HAP-1 (cell line): ENCODE results near the gene ST6GAL1.

Source experiments
- DNase-seq, 2 experiments: peaks; one replicate each; pipeline ENCODE4 v3.0.0-alpha.2; 2016 to 2020; ENCODE audit warnings: low spot score in 2 of 2
- H3K27me3 ChIP-seq: fragments of 250-450 bp; sonication (Bioruptor Pico); 2 replicates; pipeline ENCODE4 v1.5.1; 2020; ENCODE audit warnings: low read depth, mild to moderate bottlenecking, moderate library complexity
- H3K36me3 ChIP-seq: fragments of 250-450 bp; sonication (Bioruptor Pico); replicated peaks from 2 replicates; pipeline ENCODE4 v1.5.1; 2020; ENCODE audit warnings: mild to moderate bottlenecking
- H3K4me1 ChIP-seq: fragments of 250-450 bp; sonication (Bioruptor Pico); 2 replicates; pipeline ENCODE4 v1.5.1; 2020; ENCODE audit warnings: mild to moderate bottlenecking
- H3K4me3 ChIP-seq: fragments of 250-450 bp; sonication (Bioruptor Pico); 2 replicates; pipeline ENCODE4 v1.5.1; 2020; ENCODE audit warnings: mild to moderate bottlenecking, moderate library complexity
- H3K9me3 ChIP-seq: fragments of 250-450 bp; sonication (Bioruptor Pico); 2 replicates; pipeline ENCODE4 v1.5.1; 2020; ENCODE audit warnings: mild to moderate bottlenecking, moderate library complexity
- in situ Hi-C: fragments of 300-500 bp; cut with MboI; formaldehyde crosslinking; loops from 3 replicates; pipeline ENCODE4 v1.14.3; 2020; ENCODE audit warnings: low sequenced_read_pairs, inconsistent platforms, mixed read lengths

The ST6GAL1 gene

GRCh38 chr3:187104342-187104741 lies 174.0 kb downstream of the ST6GAL1 start:
- H3K4me1 ChIP-seq, result peaks cover 14% of the 10 kb centered on the region
- H3K4me3 ChIP-seq, result no peak overlapping the region
- in situ Hi-C loops, result no loop called here
- no peaks in the 10 kb centered on the region for H3K36me3 ChIP-seq
- no peaks in the 10 kb centered on the region for H3K9me3 ChIP-seq
- H3K27me3 ChIP-seq, result no peaks in the 10 kb centered on the region
- no peak for DNase-seq

- peak in 1 of 2 experiments; percentile 15 for DNase-seq
- Histone ChIP-seq H3K36me3 (no peaks in the 10 kb centered on the region), H3K27me3 (no peaks in the 10 kb centered on the region), H3K9me3 (no peaks in the 10 kb centered on the region), H3K4me1 (peaks cover 14% of the 10 kb centered on the region), H3K4me3 (no peak overlapping the region)
- in situ Hi-C loops, result no loop called here
These were observed 174.6 kb downstream of the ST6GAL1 start for GRCh38 chr3:187104933-187105332.

- Histone ChIP-seq H3K4me1 (peaks cover 14% of the 10 kb centered on the region), H3K27me3 (no peaks in the 10 kb centered on the region), H3K9me3 (no peaks in the 10 kb centered on the region), H3K4me3 (no peak overlapping the region), H3K36me3 (no peaks in the 10 kb centered on the region)
- DNase-seq, result no peak
- in situ Hi-C loops, result no loop called here
These were observed 175.4 kb downstream of the ST6GAL1 start for GRCh38 chr3:187105700-187106099.

GRCh38 chr3:187107989-187108388 lies 177.7 kb downstream of the ST6GAL1 start:
- no peaks in the 10 kb centered on the region for H3K36me3 ChIP-seq
- peaks cover 14% of the 10 kb centered on the region for H3K4me1 ChIP-seq
- DNase-seq, result no peak
- no peaks in the 10 kb centered on the region for H3K9me3 ChIP-seq
- in situ Hi-C loops, result no loop called here
- H3K27me3 ChIP-seq, result no peaks in the 10 kb centered on the region
- no peak overlapping the region for H3K4me3 ChIP-seq

DNA sequence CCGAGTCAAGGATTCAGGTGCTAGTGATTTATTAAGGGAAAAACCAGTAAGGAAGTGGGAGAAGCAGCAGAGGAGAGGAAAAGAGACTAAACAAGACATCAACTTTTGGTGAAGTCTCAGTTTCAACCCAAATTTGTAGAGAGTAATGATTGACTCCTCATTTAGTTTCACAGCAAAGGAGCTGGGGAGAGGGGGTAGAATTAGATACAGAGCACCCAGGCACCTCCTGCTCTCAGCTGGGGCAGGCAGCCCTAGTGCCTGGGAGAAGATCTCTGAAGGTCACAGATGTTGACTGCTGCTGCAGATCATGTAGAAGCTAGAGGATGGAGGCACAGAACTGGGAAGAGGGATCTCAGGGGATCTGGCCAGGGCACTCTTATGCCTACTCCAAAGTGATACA lies 179.8 kb downstream of the ST6GAL1 start:
- no peak for DNase-seq
- H3K4me1 ChIP-seq, result peaks cover 11% of the 10 kb centered on the region
- H3K36me3 ChIP-seq, result no peaks in the 10 kb centered on the region
- H3K9me3 ChIP-seq, result no peaks in the 10 kb centered on the region
- H3K27me3 ChIP-seq, result no peaks in the 10 kb centered on the region
- H3K4me3 ChIP-seq, result no peak overlapping the region
- in situ Hi-C loops, result no loop called here

GRCh38 chr3:187112934-187113793 lies 182.8 kb downstream of the ST6GAL1 start:
- Histone ChIP-seq H3K9me3 (no peaks in the 10 kb centered on the region), H3K4me3 (no peak overlapping the region), H3K36me3 (no peaks in the 10 kb centered on the region), H3K27me3 (no peaks in the 10 kb centered on the region), H3K4me1 (no peaks in the 10 kb centered on the region)
- DNase-seq, result no peak
- in situ Hi-C loops, result no loop called here

- no peak overlapping the region for H3K4me3 ChIP-seq
- H3K27me3 ChIP-seq, result no peaks in the 10 kb centered on the region
- H3K4me1 ChIP-seq, result no peaks in the 10 kb centered on the region
- no peak for DNase-seq
- H3K9me3 ChIP-seq, result no peaks in the 10 kb centered on the region
- in situ Hi-C loops, result no loop called here
- H3K36me3 ChIP-seq, result no peaks in the 10 kb centered on the region
These were observed 184.2 kb downstream of the ST6GAL1 start for GRCh38 chr3:187114511-187114910.

DNA sequence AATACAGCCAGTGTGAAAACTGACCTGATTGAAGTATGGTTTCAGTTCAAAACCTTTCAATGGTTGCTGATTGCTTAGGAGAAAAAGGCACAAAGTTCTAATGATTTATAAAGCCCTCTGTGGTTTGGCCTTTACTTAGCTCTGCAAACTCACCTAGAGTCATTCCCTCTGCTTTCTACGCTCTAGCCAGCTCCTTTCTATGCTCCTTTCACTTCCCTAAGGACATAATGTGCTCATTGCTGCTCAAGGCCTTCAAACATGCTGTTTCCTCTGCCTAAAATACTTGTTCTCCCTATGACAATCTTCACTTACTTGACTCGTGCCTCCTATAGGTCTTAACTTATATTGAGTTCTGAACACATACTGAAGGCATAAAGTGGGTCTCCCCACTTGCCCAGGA lies 190.0 kb downstream of the ST6GAL1 start:
- Histone ChIP-seq H3K36me3 (peaks cover 5% of the 10 kb centered on the region; the same call in 1 of the 2 replicates), H3K9me3 (no peaks in the 10 kb centered on the region), H3K27me3 (no peaks in the 10 kb centered on the region), H3K4me3 (no peak overlapping the region), H3K4me1 (no peaks in the 10 kb centered on the region)
- DNase-seq, result no peak
- in situ Hi-C loops, result no loop called here

DNA sequence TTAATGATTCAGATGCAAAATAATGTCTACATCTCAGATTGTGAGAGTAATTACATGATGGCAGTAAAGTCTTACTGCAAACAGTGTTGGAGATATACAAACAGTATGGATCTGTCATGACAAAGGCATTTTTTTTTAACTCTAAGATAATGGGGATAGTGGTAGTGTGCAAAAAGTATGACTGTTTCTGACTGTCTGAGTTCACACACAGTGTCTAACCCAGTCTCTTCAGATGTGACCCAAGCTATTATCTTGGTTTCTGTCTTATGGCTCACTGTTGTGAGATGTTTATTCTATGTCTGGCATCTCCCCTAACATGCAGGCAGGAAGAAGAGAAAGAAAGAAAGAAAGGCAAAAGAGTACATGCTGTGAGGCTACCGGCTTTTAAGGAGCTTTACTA lies 191.9 kb downstream of the ST6GAL1 start:
- Histone ChIP-seq H3K27me3 (no peaks in the 10 kb centered on the region), H3K4me1 (no peaks in the 10 kb centered on the region), H3K36me3 (peaks cover 5% of the 10 kb centered on the region; the same call in 1 of the 2 replicates), H3K9me3 (no peaks in the 10 kb centered on the region), H3K4me3 (no peak overlapping the region)
- DNase-seq, result no peak
- in situ Hi-C loops, result no loop called here

- no peak for DNase-seq
- no peak overlapping the region for H3K4me3 ChIP-seq
- H3K36me3 ChIP-seq, result peaks cover 3% of the 10 kb centered on the region
- in situ Hi-C loops, result loop anchor here (25.0 kb wide), 1 partner anchor 288 kb away; the partner anchor contains the start of gene ADIPOQ
- H3K4me1 ChIP-seq, result no peaks in the 10 kb centered on the region
- H3K27me3 ChIP-seq, result no peaks in the 10 kb centered on the region
- no peaks in the 10 kb centered on the region for H3K9me3 ChIP-seq
These were observed 195.1 kb downstream of the ST6GAL1 start for GRCh38 chr3:187125319-187126031.
